RCC 7860 (cell line): ENCODE measurements around the gene KCNQ4.

Experiments used
- DNase-seq: peaks from one replicate; pipeline ENCODE4 v3.0.0-alpha.2; 2015; ENCODE audit warnings: low spot score
- FAIRE-seq: peaks from 2 replicates; lab custom pipeline; 2012; peaks lifted over from hg19 to GRCh38; lab: Jason Lieb, UNC

KCNQ4 gene

DNA sequence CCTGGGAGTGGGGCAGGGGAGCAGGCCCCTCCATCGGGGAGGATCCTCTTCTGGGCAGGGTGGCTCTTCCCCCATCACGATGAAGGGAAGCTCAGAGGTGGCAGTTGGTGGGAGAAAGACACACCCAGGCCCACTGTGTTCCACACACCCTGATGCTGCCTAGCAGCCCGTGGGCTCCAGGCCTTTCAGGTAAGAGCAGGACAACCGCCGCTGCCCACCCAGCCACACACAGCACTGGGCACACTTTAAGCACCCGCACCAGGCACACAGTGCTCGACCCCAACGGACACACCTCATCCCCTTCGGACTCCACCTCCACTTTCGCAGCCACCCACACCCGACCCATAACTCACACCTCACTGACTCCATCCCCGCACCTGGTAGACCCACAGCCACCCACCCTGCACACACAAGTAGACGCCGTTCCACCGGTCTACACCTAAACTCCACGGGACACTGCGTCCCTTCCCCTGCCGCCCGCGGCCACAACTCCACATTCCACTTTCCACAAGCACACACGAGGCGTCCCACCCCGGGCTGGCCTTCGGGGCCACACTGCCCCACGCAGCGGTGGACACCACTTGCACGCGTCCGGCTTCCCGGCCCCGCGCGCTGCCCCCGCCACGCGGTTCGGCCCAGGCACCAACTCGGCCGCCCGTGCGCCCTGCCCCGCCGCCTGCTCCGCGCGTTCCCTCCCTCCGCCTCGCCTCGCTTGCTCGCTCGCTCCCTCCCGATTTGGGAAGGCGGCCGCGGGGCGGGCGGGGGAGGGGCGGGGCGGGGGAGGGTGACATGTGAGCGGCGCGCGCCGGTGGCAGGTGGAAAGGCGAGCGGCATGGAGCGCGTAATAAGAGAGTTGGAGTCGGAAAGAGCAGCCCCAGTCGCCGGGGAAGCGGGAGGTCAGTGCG lies at the start of gene KCNQ4:
Gene KCNQ4 (plus strand): TSS at position 787 of the 905 bp plus-strand sequence. CDS start 307 bp downstream, outside the sequence.
- no peak for FAIRE-seq

DNA sequence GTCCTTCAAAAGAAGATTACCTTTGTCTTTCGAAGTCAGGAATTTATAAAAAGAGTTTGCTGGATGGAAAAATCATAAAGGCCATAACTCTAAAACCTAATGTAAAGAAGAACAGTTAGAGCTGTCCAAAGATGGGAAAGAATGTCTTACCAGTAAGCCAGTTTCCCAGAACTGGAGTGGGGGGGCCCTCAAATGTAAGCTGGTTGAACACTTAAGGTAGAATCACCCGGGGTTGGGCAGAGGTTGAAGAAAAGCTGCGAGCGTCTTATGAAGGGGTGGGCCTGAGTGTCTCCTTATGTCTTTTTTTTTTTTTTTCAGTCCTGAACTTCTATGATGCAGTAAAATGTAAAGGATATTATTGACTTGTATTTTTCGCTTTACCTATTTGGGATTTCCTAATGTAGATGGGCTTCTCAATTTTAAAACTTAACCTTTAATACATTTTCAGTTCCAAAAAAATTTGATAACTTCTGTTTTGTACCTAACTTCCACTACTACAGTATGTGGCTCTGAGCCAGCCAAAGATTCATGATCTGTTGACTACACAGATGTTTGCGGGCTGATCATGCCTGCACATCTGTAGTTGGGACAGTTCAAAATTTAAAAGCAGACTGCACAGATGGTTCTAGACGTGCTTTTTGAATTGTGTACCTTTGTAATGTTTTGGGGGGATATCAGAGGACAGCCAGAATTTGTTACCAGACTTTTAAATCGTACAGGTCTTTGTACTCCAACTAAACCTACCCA lies 48.5 kb upstream of the KCNQ4 start:
- DNase-seq (no peak), FAIRE-seq (no peak)

More for the DNA sequence above, at the start of gene KCNQ4:
- DNase-seq = no peak

DNA sequence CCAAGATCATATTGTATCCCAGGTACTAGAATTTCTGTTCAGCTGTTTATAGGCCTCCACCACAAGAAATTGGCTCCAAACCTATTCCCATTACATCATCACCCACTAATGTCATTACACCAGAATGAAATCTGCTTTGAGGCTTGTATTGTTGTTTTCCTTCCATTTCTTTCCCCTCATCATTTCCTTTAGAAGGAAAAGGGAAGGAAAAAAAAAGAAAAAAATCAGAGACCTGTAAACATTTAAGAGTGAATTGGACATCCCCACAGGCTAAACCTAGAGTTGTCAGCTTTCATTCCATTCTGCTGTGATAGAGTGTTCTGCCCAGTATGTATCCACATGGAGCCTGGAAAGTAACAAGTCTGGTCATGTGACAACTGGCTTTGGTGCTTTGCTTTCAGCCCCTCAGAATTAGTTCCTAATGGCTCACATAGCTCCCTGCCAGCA lies 47.5 kb upstream of the KCNQ4 start:
- DNase-seq = no peak
- no peak for FAIRE-seq

DNA sequence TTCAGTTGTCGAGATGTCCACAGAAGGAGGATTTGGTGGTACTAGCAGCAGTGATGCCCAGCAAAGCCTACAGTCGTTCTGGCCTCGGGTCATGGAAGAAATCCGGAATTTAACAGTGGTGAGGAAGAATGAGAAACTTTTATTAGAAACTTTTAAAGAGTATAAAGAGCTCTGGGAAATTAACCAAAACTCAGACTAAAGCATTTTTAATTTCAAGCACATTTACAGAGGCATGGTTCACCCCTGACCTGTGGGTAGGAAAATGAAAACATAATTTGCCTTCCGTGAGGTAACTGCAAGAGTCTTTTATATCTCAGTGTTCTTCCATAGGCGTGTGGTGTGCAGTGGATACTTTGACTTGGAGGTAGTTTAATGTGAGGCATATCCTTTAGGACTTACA lies 44.8 kb upstream of the KCNQ4 start:
- no peak for DNase-seq
- no peak for FAIRE-seq

DNA sequence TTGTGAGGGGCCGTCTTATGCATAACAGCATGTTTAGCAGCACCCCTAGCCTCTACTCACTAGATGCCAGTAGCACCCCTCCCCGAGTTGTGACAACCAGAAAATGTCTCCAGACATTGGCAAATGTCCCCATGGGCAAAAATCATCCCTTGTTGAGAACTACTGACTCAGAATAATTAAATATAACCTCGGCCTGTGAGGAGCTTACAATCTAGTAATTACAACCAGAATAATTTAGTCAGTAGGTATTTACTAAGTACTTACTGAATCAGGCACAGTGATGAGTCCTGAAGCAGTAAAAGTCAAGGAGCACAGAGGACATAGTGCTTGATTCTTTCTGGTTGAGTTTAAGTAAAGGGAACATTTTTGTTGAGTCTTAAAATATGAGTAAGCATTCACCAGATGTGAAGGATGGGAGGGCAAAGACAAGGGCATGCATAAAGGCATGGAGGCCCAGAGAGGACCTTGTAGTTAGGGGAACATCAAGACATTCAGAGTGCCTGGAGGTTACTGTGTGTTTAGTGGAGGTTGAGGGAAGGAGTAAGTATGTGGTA lies 44.1 kb upstream of the KCNQ4 start:
- FAIRE-seq (no peak), DNase-seq (no peak)

- no peak for DNase-seq
- FAIRE-seq = no peak
Observed at GRCh38 chr1:40740039-40740996, 43.3 kb upstream of the KCNQ4 start.

- no peak for DNase-seq
- no peak for FAIRE-seq
Observed at GRCh38 chr1:40740997-40741736, 42.4 kb upstream of the KCNQ4 start.

- FAIRE-seq (no peak), DNase-seq (no peak)
Observed at GRCh38 chr1:40742363-40743061, 41.1 kb upstream of the KCNQ4 start.

DNA sequence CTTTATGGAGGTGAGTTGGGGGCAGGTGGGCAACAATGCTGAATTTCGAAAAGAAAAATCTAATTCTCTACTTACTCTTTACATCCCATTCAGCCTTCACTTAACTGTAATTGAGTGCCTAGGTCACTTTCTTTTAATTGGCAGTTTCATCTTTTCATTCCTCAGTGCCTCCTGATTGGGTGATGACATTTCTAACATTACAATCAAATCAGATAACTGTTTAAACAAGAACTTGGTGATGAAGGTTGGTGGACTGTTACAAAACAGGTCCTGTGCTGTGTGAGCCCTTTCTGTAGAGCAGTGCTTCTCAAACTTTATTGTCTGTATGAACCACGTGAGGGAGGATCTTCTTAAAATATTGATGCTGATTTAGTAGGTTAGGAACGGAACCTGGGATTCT lies 40.1 kb upstream of the KCNQ4 start:
- FAIRE-seq = no peak
- DNase-seq = no peak

DNA sequence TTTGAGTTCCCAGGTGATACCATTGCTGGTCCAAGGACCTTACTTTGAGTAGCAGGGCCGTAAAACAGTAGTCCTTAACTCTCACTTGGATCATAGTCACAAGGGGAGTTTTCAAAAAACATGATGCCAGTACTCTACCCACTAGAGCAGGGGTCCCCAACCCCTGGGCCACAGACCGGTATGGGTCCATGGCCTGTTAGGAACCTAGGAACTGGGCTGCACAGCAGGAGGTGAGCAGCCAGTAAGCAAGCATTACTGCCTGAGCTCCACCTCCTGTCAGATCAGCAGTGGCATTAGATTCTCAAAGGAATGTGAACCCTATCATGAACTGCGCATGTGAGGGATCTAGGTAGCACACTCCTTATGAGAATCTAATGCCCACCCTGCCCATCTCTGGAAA lies 39.7 kb upstream of the KCNQ4 start:
- FAIRE-seq = no peak
- DNase-seq = no peak

DNA sequence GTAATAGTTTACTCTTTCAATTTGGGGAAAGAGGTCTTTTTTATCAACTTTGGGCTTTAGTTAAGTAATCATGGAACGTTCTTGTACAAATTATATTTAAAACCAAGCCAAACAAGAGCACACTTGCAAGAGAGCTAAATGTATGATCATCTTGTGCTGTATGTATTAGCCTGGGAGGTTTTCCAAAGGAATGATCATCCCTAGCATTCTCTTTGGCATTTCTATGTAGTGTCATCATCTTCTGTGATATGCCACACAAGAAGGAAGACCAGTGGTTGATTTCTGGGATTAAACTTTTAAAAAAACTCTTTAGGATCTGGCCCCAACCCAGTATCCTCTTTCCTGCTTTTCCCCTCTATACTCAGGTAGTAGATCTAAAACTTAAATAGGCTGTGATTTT lies 38.4 kb upstream of the KCNQ4 start:
- DNase-seq = no peak

GRCh38 chr1:40746344-40747090 lies 37.1 kb upstream of the KCNQ4 start:
- FAIRE-seq (no peak), DNase-seq (no peak)

More for the DNA sequence above, 38.4 kb upstream of the KCNQ4 start:
- FAIRE-seq = no peak

GRCh38 chr1:40748841-40749718 lies 34.5 kb upstream of the KCNQ4 start:
- FAIRE-seq = no peak
- DNase-seq = no peak

DNA sequence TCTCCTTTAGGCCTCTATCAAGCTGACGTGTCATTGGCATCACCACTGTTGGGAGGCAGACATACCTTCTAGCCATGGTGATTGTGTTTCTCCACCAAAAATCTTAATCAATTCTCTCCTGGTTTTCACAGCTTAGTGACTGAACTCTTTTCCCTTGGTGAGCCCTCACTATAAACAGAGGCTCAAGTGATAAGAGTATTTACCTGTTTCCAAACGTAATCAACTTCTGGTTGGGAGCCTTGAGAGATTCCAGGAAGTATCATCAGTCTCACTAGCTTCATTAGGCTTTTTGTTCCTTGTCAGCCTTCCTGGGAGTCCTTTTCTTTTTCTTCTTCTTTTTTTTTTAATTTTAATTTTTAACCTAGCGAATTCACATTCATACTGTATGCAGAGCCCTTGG lies 33.8 kb upstream of the KCNQ4 start:
- DNase-seq (no peak), FAIRE-seq (no peak)

GRCh38 chr1:40750451-40750908 lies 33.1 kb upstream of the KCNQ4 start:
- no peak for DNase-seq
- no peak for FAIRE-seq

GRCh38 chr1:40751802-40752201 lies 31.8 kb upstream of the KCNQ4 start:
- DNase-seq (no peak), FAIRE-seq (no peak)

GRCh38 chr1:40753142-40753882 lies 30.3 kb upstream of the KCNQ4 start:
- no peak for FAIRE-seq
- DNase-seq = no peak
